ENCODE data around the gene CCDC71L.

- TF ChIP-seq POLR2AphosphoS5 (IDR thresholded peaks at IDR 0.05; ENCODE audit: low read depth, low read length) (no peak), POLR2A (IDR thresholded peaks at IDR 0.05; ENCODE audit: low read depth, low read length) (no peak)
Observed at GRCh38 chr7:106683941-106684340, 23.0 kb upstream of the CCDC71L start.

All from GM12891 (cell line).